PFSK-1 (cell line): ENCODE results near the gene LRRC8D.

ENCODE experiments used
- FOXP2 ChIP-seq: optimal IDR thresholded peaks from 2 replicates; pipeline ENCODE3; 2011; ENCODE audit warnings: borderline replicate concordance, control low read depth, inconsistent platforms; ENCODE audit not compliant: insufficient read depth; ENCODE audit errors: extremely low read length, extremely low read depth
- POLR2AphosphoS5 ChIP-seq: IDR thresholded peaks from 2 replicates; pipeline ENCODE4 v1.6.1; 2012; ENCODE audit warnings: low read depth, mild to moderate bottlenecking, control low read depth, low read length, moderate library complexity
- SIN3A ChIP-seq: IDR thresholded peaks from 2 replicates; pipeline ENCODE4 v1.6.1; 2012; ENCODE audit warnings: mild to moderate bottlenecking, low read length, moderate library complexity, borderline replicate concordance; ENCODE audit not compliant: insufficient read depth
- TAF1 ChIP-seq: IDR thresholded peaks from 2 replicates; pipeline ENCODE4 v1.6.1; 2012; ENCODE audit warnings: low read length, control low read depth, borderline replicate concordance; ENCODE audit not compliant: insufficient read depth
- TF ChIP-seq, protein P1 (sequence below), 2 experiments: IDR thresholded peaks; 2 replicates each; pipeline versions ENCODE4 v1.6.1 to v1.8.0; 2011 to 2012; ENCODE audit warnings: low read depth in 2 of 2, low read length in 2 of 2, control low read depth in 1 of 2, inconsistent platforms in 1 of 2, mild to moderate bottlenecking in 1 of 2, moderate library complexity in 1 of 2; ENCODE audit not compliant: insufficient read depth in 1 of 2

The LRRC8D gene

DNA sequence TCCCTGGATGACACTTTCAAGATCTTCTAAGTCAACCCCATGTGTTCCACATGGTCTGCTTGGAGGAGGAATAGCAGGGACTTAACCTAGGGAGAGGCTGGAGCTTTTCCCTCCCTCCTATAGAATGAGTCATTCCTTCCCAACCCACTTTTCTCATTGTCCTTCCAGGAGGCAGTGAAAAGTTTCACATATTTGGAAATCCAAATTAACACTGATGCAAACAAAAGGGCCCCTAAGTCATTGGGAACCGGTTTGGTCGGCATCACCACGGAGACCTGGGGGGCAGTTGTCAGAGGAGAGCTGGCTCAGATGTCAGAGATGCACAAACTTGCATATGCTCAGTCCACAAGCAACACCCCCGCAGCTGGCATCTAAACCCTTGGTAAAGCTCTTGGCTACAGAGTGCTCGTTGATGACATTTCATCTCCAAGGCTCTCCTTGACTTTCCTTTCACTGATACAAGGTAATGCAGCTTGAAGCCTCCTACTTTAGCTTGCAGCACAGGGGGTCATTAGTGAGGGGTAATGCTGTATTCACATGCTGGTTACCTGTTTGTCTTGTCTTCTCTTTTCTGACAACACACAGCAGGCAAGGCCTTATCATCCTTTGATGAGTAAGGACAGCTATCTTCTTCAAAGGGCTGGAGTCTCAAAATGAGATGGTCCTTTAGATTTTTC lies 12.3 kb upstream of the LRRC8D start:
- no peak for TF ChIP-seq FOXP2

DNA sequence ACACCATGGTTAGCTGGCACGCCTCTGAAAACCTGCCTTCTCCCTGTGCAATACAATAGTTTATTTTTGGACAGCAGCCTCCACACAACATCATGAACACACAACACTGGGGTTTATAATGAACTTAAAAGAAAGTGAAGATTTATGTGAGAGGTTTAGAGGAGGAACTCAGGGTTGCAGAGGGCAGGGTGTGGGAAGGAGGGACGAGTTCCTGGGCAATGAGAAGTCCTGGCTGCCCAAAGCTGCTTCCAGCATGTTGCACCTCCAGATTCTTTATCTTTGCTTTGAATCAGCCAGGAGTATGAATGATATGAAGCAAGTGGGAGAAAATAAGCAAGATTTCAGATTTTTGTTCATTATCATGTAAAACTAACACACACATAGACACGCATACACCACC lies 11.3 kb upstream of the LRRC8D start:
- no peak for TF ChIP-seq POLR2AphosphoS5
- no peak for TF ChIP-seq FOXP2
- TF ChIP-seq TAF1, result no peak
- no peak for TF ChIP-seq SIN3A
- TF ChIP-seq, protein P1, sequence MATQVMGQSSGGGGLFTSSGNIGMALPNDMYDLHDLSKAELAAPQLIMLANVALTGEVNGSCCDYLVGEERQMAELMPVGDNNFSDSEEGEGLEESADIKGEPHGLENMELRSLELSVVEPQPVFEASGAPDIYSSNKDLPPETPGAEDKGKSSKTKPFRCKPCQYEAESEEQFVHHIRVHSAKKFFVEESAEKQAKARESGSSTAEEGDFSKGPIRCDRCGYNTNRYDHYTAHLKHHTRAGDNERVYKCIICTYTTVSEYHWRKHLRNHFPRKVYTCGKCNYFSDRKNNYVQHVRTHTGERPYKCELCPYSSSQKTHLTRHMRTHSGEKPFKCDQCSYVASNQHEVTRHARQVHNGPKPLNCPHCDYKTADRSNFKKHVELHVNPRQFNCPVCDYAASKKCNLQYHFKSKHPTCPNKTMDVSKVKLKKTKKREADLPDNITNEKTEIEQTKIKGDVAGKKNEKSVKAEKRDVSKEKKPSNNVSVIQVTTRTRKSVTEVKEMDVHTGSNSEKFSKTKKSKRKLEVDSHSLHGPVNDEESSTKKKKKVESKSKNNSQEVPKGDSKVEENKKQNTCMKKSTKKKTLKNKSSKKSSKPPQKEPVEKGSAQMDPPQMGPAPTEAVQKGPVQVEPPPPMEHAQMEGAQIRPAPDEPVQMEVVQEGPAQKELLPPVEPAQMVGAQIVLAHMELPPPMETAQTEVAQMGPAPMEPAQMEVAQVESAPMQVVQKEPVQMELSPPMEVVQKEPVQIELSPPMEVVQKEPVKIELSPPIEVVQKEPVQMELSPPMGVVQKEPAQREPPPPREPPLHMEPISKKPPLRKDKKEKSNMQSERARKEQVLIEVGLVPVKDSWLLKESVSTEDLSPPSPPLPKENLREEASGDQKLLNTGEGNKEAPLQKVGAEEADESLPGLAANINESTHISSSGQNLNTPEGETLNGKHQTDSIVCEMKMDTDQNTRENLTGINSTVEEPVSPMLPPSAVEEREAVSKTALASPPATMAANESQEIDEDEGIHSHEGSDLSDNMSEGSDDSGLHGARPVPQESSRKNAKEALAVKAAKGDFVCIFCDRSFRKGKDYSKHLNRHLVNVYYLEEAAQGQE (IDR thresholded peaks at IDR 0.05; ENCODE audit: insufficient read depth in 1 of 2, low read depth in 2 of 2, low read length in 2 of 2), result 0 out of 4 replicates have a peak, but pooled peaks of 1 of the 2 experiments have one; percentile 17

DNA sequence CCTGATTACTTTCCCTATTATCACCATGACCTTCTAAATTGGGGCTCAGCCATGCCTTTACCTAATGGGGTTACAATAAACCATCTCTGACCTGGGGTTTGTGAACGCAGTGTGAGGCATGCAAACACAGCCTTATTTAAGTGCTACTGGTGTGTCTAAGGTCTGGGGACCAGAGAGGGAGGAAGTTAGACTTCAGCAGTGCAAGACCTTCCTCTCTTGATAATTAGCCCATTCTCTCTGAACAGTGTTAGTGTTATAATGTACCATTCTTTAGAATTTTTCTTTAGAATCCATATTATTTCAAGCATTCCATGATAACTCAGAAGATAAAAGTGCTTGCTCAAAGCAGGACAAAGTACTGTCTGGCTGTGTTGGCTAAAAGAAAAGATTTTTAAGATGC lies 10.5 kb upstream of the LRRC8D start:
- TF ChIP-seq SIN3A (no peak), POLR2AphosphoS5 (no peak), FOXP2 (no peak), TAF1 (no peak)
- TF ChIP-seq, protein P1 (IDR thresholded peaks at IDR 0.05; ENCODE audit: insufficient read depth in 1 of 2, low read depth in 2 of 2, low read length in 2 of 2), result no peak

DNA sequence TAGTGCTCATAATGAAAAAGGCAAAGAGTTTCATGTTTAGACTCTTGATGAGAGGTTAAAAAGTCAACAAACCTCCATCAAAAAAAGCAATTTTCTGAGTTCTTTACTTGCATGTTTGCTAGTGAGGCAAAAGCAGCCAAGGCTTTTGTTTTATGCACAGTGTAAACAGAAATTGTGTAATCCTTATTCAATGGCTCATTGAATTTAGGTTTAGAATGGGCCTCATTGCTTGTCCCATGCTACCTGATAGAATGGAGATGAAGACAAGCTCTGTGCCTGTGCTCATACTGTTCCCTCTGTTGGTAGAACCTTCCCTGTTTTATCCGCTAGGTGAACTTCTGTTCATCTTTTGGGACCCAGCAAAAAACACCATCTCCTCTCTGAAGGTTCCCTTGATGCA lies 10.0 kb upstream of the LRRC8D start:
- no peak for TF ChIP-seq SIN3A
- no peak for TF ChIP-seq POLR2AphosphoS5
- TF ChIP-seq TAF1, result no peak
- TF ChIP-seq, protein P1 (IDR thresholded peaks at IDR 0.05; ENCODE audit: insufficient read depth in 1 of 2, low read depth in 2 of 2, low read length in 2 of 2), result no peak
- no peak for TF ChIP-seq FOXP2

DNA sequence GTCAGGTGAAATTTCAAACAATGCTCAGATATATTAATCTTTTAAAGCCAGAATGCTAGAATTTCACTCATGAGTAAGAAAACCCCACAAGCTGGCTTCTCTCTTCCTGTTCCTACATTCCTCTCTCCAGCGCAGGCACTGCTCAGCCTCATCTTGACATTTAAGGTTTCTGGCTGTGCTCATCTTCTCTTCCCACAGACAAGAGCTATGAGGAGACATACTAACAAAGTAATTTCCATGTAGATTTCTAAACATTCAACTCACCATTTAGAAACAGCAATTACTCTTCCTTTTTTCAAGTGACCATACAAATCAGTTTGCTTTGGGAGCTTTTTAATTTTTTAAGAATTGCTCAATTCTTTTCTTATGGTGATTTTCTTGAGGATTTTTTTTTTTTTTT lies 7.8 kb upstream of the LRRC8D start:
- TF ChIP-seq, protein P1 (IDR thresholded peaks at IDR 0.05; ENCODE audit: insufficient read depth in 1 of 2, low read depth in 2 of 2, low read length in 2 of 2), result no peak
- TF ChIP-seq SIN3A (no peak), POLR2AphosphoS5 (no peak), FOXP2 (no peak), TAF1 (no peak)
